Chondrocyte (in vitro differentiated cells): Measurements from ENCODE around the gene TSPYL1. TPM values are rescaled to one million over a fixed set of nuclear protein-coding genes. Genes with fewer than 3 reads are reported as not detected.

ENCODE experiments used
- DNase-seq: peaks from one replicate; pipeline ENCODE4 v3.0.0; 2021; ENCODE audit warnings: mixed read lengths, low spot score
- H3K27ac Mint-ChIP-seq: one replicate; pipeline ENCODE4 v1.8.0; 2021; ENCODE audit warnings: mild to moderate bottlenecking, moderate library complexity, mixed read lengths; ENCODE audit not compliant: unreplicated experiment
- H3K27me3 Mint-ChIP-seq: 2 replicates; pipeline ENCODE4 v1.8.0; 2021; ENCODE audit warnings: low read depth, mixed read lengths
- H3K36me3 Mint-ChIP-seq: 2 replicates; pipeline ENCODE4 v1.8.0; 2021; ENCODE audit warnings: low read depth, mixed read lengths
- H3K4me1 Mint-ChIP-seq: 2 replicates; pipeline ENCODE4 v1.8.0; 2021; ENCODE audit warnings: low read depth, mild to moderate bottlenecking, mixed read lengths
- H3K4me3 Mint-ChIP-seq: one replicate; pipeline ENCODE4 v1.8.0; 2021; ENCODE audit warnings: mild to moderate bottlenecking, moderate library complexity, mixed read lengths; ENCODE audit not compliant: unreplicated experiment
- H3K9me3 Mint-ChIP-seq: 2 replicates; pipeline ENCODE4 v1.8.0; 2021; ENCODE audit warnings: low read depth, mixed read lengths
- total RNA-seq: library from RNA; stranded (reverse); gene quantifications from 3 replicates; pipeline ENCODE4 v1.2.1, GENCODE V29; 2021
- TF ChIP-seq, protein P1 (sequence below): fragments of 200-600 bp; sonication (generic); IDR thresholded peaks from 2 replicates; pipeline ENCODE4 v1.5.0; 2021; ENCODE audit warnings: antibody characterized with exemption, mild to moderate bottlenecking, moderate library complexity

TSPYL1 gene
- total RNA-seq, 1 donor from 2014 or later = 66.0 TPM

DNA sequence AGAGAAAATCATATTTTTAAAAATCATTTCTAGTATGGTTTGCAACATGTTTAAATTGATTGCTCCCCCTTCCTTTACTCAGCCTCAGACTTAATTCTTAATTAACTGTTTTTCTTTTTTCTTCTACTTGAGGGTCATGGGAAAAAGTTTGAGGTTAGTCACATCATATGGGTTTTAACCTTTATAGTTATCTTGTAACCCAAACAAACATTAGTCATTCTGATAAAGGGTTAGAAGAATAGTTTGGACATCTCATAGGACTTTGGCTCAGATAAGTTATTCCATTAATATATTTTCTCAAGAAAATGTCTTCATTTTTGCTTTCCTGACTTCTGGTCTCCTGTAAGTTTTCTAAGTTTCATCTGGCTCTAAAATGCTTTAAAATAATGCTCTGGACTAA is 34.5 kb upstream of the TSPYL1 start:
- TF ChIP-seq, protein P1, sequence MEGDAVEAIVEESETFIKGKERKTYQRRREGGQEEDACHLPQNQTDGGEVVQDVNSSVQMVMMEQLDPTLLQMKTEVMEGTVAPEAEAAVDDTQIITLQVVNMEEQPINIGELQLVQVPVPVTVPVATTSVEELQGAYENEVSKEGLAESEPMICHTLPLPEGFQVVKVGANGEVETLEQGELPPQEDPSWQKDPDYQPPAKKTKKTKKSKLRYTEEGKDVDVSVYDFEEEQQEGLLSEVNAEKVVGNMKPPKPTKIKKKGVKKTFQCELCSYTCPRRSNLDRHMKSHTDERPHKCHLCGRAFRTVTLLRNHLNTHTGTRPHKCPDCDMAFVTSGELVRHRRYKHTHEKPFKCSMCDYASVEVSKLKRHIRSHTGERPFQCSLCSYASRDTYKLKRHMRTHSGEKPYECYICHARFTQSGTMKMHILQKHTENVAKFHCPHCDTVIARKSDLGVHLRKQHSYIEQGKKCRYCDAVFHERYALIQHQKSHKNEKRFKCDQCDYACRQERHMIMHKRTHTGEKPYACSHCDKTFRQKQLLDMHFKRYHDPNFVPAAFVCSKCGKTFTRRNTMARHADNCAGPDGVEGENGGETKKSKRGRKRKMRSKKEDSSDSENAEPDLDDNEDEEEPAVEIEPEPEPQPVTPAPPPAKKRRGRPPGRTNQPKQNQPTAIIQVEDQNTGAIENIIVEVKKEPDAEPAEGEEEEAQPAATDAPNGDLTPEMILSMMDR = no peak
- H3K36me3 Mint-ChIP-seq = no peaks in the 10 kb centered on the region
- no peaks in the 10 kb centered on the region for H3K9me3 Mint-ChIP-seq
- H3K4me1 Mint-ChIP-seq = peaks cover 16% of the 10 kb centered on the region
- DNase-seq = no peak
- no peaks in the 10 kb centered on the region for H3K27me3 Mint-ChIP-seq
- H3K27ac Mint-ChIP-seq = no peak overlapping the region
- H3K4me3 Mint-ChIP-seq = no peak overlapping the region

DNA sequence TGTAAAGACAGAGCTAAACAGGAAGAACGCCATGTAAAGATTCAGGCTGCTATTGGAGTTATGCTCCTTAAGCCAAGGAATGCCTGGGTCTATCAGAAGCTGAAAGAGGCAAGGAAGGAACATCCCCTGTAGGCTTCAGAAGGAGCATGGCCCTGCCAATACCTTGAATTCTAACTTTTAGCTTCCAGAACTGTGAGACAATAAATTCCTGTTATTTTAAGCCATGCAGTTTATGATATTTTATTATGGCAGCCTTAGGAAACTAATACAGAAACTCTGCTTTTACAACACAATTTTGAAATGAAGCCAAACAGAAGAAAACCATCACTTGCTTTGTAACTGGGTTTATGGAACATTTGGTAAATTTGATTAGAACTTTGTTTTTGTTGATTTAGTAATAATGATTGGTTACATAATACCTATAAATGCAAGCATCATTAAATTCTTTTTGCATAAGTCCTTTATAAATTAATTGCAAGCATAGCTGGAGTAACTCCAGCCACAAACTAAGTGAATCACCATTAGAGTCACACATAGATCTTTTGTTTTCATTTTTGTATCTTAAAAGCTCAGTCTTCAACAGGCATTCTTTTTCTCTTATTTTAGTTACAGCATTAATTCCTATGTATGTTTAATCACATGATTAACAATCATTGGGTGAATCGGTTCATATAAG is 33.5 kb upstream of the TSPYL1 start:
- H3K36me3 Mint-ChIP-seq = no peaks in the 10 kb centered on the region
- no peak for DNase-seq
- no peak overlapping the region for H3K4me3 Mint-ChIP-seq
- H3K9me3 Mint-ChIP-seq = no peaks in the 10 kb centered on the region
- H3K27me3 Mint-ChIP-seq = no peaks in the 10 kb centered on the region
- H3K27ac Mint-ChIP-seq = no peak overlapping the region
- H3K4me1 Mint-ChIP-seq = peaks cover 16% of the 10 kb centered on the region
- TF ChIP-seq, protein P1 = no peak

DNA sequence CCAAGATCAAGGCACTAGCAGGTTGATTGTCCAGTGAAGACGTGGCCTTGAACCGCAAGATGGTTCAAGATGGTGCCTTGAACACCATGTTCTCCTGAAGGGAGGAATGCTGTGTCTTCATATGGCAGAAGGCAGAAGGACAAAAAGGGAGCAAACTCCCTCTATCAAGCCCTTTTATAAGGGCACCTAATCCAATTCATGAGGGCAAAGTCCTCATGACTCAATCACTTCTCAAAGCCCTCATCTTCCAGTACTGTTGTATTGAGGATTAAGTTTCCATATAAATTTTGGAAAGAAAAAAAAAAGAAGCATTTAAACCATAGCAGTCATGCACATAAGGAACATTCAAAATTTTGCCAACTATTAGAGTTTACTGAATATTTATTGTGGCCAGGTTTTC is 29.9 kb upstream of the TSPYL1 start:
- no peak overlapping the region for H3K4me3 Mint-ChIP-seq
- H3K9me3 Mint-ChIP-seq = no peaks in the 10 kb centered on the region
- peaks cover 16% of the 10 kb centered on the region for H3K4me1 Mint-ChIP-seq
- no peaks in the 10 kb centered on the region for H3K27me3 Mint-ChIP-seq
- no peak for DNase-seq
- no peaks in the 10 kb centered on the region for H3K36me3 Mint-ChIP-seq
- TF ChIP-seq, protein P1 = no peak
- H3K27ac Mint-ChIP-seq = no peak overlapping the region

DNA sequence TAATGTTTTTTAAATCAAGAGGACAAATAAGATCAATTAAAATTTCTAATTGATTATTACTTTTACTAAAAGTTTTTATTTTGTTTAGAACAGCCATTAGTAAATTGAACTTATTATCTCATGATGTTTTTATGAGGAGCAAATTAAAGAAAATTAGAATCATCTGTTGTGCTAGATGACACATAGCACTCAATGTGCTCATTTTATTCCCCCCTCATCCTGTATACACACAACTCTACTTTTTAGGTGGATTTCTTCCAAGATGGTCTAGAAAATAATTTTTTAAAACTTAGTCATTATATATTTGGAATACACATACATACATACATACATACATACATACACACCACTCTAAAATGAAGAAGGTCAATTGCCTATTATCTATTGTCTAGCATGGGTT is 29.3 kb upstream of the TSPYL1 start:
- Mint-ChIP-seq H3K36me3 (no peaks in the 10 kb centered on the region), H3K27ac (no peak overlapping the region), H3K4me1 (peaks cover 10% of the 10 kb centered on the region), H3K4me3 (no peak overlapping the region), H3K9me3 (no peaks in the 10 kb centered on the region), H3K27me3 (no peaks in the 10 kb centered on the region)
- DNase-seq = no peak
- TF ChIP-seq, protein P1 = no peak

DNA sequence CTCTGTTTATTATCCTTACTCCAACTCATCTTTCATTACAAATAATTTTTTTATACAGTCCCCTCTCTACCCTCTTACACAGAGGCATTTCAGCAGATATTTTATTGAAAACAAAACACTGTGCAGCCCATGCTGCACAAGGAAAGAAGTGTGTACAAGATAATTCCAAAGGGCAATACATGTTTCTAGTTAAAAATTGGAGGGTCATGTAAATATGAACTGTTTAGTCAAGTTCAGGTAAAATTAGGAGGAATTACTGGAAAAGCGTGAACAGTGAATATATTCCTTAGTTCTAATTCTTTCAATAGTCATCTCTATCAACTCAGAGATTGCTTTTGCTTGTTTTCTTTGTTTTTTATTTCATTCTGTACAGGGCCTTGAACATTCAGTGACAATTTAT is 27.9 kb upstream of the TSPYL1 start:
- H3K27ac Mint-ChIP-seq = no peak overlapping the region
- no peaks in the 10 kb centered on the region for H3K36me3 Mint-ChIP-seq
- no peaks in the 10 kb centered on the region for H3K4me1 Mint-ChIP-seq
- no peaks in the 10 kb centered on the region for H3K27me3 Mint-ChIP-seq
- no peak for DNase-seq
- TF ChIP-seq, protein P1 = no peak
- no peak overlapping the region for H3K4me3 Mint-ChIP-seq
- no peaks in the 10 kb centered on the region for H3K9me3 Mint-ChIP-seq
